GM21367 (cell line): Measurements from ENCODE around the gene RNF32.

Experiments used
- ATAC-seq: cut with Tn5 transposase; IDR thresholded peaks from one replicate; pipeline ENCODE4 v1.9.1; 2021; ENCODE audit not compliant: unreplicated experiment

RNF32 gene

GRCh38 chr7:156640257-156640948 lies at the start of gene RNF32:
TSS of gene RNF32 (plus strand) at chr7:156640774. CDS start at chr7:156643878, 3,104 bp downstream.
- peak; percentile 72 for ATAC-seq

GRCh38 chr7:156592155-156592884 lies 48.3 kb upstream of the RNF32 start:
- no peak for ATAC-seq

- ATAC-seq, result no peak
Observed at GRCh38 chr7:156594283-156595080, 46.1 kb upstream of the RNF32 start.

DNA sequence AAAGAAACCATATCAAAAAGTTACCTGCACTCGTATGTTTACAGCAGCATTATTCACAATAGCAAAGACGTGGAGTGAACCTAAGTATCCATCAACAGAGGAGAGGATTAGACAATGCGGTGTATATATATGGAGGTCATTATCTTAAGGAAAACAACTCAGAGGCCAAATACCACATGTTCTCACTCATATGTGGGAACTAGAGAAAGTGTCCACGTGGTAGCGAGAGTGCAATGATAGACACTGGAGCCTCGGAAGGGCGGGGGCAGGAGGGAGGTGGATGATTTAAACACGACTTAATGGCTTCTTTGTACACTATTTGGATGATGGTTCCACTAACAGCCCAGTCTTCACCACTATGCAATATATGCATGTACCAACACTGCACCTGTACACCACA lies 40.1 kb upstream of the RNF32 start:
- ATAC-seq, result no peak

DNA sequence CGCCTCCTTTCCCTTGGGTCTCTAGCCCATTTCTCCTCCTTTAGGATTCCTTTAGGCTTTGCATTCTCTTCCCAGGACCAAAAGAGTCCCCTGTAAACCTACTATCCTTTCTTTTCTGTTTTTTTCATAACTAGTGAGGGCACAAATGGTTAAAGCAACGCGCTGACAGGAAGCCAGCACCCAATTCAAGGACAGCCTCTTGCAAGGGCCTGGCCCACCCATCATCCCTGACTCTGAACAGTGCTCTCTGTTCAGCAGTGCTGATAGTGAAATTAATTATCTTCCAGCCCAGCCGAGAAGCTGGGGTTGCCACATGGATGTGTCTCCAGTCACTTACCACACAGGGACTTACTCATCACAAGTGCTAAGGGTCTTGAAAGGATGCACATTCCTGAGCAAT lies 38.3 kb upstream of the RNF32 start:
- no peak for ATAC-seq

- no peak for ATAC-seq
Observed at GRCh38 chr7:156603011-156603410, 37.6 kb upstream of the RNF32 start.

DNA sequence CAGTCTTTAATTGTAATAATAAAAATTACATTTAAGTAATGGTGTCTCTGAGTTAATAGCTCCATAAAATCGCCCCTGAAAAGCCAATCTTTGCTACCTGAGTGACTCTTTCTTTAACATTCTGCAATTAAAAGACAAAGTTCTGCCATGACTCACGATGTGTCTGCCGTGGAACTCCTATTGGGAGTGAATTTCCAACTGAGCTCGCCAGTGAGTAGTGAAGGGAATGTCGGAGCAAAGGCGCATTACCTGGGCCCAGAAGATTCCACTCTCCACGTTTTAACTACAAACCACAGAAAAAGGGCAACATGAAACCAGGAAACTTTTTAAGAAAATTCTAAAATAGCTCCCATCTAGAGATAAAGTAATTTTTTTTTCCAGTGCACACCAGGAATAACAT lies 36.9 kb upstream of the RNF32 start:
- ATAC-seq, result no peak

- no peak for ATAC-seq
Observed at GRCh38 chr7:156604311-156604710, 36.3 kb upstream of the RNF32 start.

DNA sequence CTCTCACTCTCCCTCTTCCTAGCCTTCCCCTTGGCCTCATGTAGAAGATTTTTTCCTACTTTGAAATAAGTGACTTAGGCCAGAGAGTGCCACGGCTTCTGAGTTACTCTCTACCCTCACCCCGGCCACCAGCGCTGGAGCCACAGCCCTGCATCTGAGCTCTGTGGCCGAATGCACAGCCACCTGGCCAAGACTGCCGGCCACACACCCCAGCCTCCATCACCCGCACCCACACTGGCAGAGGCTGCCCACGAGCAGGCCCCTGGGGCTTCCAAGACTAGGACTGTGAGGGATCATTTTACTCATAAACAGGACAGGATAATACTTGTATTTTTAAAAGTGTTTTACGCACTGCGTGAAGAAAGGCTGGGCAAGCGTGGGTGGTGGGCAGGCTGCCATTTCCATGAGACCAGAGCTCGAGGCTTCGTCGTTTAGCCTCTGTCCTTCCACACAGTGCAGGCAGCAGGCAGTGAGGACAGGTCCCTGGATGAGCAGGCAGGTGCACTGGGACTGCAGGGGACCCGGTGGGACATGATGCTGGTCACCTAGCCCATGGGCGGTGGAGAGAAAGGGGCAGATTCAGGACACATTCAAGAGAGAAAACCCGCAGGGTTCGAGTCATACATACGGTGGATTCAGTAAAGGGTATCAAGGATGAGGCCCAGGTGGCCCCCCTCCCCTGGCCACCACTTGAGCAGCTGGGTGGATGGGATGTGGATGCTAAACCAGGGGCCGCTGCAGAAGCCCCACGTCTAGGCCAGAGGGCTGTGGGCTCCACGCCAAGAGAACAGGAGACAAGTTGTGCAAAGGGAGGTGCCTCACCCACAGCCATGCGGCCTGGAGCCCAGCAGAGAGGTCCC lies 35.5 kb upstream of the RNF32 start:
- ATAC-seq, result no peak

DNA sequence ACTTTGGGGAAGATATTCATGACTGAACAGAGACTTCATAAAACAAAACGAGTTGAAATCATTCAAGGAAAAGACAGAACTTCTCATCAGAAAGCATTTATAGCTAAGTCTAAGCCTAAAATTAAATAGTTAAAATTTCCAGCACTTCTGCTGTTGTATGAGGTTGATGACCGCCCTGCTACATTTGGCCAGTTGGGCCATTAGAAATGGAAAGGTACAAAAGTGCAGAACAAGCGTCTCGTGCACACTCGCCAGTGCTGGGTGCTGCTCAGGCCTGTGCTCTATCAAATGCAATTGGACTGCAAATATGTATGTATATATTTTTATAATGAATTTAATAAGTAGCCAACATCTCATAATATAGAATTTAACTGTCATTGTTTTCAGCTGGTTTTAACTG lies 34.4 kb upstream of the RNF32 start:
- ATAC-seq, result no peak

GRCh38 chr7:156606691-156607331 lies 33.8 kb upstream of the RNF32 start:
- ATAC-seq, result no peak

- no peak for ATAC-seq
Observed at GRCh38 chr7:156607332-156608172, 33.0 kb upstream of the RNF32 start.

GRCh38 chr7:156608173-156608478 lies 32.4 kb upstream of the RNF32 start:
- no peak for ATAC-seq

GRCh38 chr7:156609010-156609877 lies 31.3 kb upstream of the RNF32 start:
- ATAC-seq, result no peak

GRCh38 chr7:156610130-156610529 lies 30.4 kb upstream of the RNF32 start:
- ATAC-seq, result no peak

- no peak for ATAC-seq
Observed at GRCh38 chr7:156610601-156611000, 30.0 kb upstream of the RNF32 start.

DNA sequence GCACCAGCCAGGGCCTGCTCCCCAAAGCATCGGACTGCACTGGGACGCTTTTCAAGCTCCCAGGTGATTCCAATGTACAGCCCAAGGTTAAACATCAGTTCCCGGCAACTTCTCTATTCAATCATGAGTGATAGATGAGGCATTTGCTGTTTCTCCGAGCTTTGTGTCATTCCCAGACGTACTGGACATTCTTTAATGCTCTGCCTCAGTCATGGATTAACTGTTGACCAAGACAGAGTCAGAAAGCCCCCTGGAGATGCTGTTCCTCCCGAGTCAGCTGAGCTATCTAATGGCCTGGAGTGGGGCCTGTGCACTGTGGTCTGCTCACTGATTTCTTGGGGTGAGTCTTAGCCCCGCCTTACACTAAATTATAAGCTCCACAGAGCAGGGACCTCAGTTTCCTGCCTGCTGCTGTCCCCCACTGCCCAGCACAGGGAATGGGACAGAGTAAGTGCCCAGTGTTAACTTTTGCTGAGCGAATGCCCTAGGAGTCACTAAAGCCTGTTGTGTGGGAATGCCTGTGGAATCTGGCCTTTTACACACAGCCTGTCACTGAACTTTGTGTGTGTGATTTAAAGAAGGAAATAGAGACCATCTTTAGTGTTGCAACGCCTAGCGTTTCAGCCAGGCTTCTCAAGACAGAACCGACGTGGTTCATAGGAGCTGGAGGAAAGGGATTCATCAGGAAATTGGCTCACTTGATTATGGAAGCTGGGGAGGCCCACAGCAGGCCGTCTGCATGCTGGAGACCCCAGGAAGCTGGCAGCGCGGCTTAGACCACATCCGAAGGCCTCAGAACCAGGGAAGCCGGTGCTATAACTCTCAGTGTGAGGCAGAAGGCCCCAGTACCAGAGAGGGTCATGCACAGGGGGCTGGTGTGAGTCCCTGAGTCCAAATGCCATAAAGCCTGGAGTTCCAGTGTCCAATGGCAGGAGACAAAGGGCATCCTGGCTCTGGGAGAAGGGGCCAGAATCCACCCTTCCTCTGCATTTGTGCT lies 29.3 kb upstream of the RNF32 start:
- ATAC-seq, result no peak

- ATAC-seq, result no peak
Observed at GRCh38 chr7:156612930-156613329, 27.6 kb upstream of the RNF32 start.
